WI38 (cell line): ENCODE results near the gene STXBP5.

Experiments
- H3K4me3 ChIP-seq: 2 replicates; pipeline ENCODE4 v1.5.1; 2011; ENCODE audit warnings: low read depth, mild to moderate bottlenecking, control low read depth, low read length
- CTCF ChIP-seq: IDR thresholded peaks from 2 replicates; pipeline ENCODE4 v1.5.1; 2012; ENCODE audit warnings: low read depth, mild to moderate bottlenecking, control low read depth, low read length

STXBP5 gene

DNA sequence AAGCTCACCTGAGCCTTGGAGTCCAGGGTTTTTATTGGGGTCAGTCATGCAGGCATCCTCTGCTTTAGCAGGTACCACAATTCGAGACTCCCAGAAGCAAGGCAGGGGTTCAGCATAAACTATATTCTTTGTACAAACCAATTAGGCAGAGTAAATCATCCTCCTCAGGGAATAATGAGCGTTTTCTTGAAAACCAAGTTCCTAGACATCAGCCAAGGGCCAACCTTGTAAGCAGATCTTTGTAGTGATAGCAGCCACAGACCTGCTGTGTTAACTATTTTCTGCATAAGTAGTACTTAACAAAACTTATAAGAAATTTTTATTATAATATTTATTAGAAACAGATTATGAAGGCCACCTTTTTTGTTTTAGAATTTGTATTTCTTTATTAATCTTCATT, 74.7 kb downstream of the STXBP5 start:
- TF ChIP-seq CTCF = no peak
- H3K4me3 ChIP-seq = no peak overlapping the region

- no peak for TF ChIP-seq CTCF
- no peak overlapping the region for H3K4me3 ChIP-seq
Observed at GRCh38 chr6:147279427-147279826, 75.2 kb downstream of the STXBP5 start.

DNA sequence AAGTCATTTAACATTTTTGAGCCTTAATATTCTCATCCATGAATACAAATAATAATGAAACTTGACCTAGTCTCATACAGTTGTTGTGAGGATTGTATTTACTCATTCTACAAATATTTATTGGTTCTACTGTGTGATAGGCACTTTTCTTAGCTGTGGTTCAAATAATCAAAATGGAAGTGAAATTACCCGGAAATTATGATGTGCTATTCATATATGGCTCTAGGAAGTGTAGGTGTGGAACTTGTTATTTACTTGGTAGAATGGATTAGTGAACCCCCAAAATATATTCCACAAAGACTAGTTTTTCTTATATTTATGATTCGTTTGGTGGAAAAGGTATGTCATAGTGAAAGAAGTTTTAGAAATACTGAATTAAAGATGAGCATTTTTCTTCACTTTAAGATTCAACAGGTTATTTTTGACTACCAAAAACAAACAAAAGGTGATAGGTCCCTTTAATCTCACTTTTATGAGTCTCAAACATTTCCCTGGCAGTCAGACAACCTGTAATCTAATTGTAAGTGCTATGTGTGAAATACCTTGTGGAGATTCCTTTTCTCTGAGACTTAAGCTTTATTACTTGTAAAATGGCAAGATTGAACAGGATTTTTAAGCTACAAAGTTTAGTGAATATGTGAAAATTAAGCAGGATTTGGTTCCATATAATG, 77.8 kb downstream of the STXBP5 start:
- H3K4me3 ChIP-seq = no peak overlapping the region
- TF ChIP-seq CTCF = no peak

DNA sequence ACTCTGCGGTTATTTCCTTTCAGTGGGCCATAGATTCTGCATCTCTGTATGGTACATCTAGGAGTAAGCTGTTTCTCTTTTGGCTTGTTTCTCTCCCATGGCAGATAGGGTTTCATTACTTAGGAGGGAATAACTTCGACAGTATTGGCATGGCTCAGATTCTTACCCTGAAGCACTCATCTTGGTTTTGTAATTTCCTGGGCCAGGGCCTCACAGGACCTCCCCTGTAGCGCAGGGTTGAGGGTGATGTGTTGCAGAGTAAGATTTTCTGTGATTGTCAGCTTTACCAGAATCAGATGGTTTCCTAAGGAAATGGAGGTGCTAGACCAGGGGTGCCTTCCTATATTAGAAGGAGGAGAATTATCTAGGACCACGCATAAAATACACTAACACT, 78.3 kb downstream of the STXBP5 start:
- TF ChIP-seq CTCF = no peak
- no peak overlapping the region for H3K4me3 ChIP-seq

DNA sequence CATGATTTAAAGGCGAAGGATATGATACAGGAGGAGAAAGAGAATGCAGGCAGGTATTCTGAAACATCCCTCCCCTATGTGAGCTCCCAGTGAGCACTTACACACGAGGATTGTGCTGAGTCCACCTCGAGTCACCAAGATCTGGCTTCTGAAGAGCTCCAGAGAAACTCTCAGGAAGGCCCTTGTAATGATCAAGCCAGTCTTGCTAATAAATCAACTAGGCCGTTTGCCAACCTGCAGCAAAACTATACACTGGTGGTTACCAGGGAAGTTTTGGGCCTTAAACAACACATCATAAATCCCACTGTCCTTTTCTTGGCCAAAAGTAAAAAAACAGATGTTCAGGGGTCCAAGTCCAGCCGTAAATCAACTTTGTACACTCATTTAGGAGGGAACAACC, 79.2 kb downstream of the STXBP5 start:
- no peak for TF ChIP-seq CTCF

DNA sequence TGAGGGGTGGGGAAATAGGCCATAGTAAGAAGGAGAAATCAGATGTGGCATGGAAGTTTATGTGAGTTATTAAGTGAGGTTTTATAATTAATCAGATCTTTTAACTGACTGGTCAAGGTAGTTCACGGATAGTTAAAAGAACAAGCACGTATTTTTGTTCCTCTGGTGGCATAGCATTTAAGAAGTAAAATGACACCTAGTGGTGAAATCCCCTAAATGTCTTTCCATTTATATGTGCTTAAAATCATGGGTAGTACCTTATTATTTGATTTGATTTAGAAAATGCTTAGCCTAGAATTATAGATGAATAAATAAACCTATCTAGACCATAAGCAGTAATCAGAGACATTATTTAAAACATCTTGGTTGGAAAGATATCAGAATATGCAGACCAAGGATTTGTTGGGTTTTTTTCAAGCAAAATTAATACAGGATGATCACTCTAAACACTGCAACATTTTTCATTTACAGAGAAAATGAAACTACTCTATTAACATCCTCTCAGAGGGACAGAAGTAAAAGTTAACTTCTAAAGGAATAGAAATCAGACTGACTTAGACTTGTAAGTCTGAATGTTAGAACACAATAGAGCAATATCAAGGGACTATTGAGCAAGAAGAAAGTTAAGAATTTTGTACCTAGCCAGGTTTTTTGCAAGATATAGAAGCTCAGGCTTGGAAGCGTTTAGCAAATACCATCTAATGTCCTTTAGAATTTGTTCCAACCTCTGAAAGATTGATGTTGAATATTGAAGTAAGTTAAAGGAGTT, 81.1 kb downstream of the STXBP5 start:
- H3K4me3 ChIP-seq = no peak overlapping the region
- TF ChIP-seq CTCF = no peak

More for the DNA sequence above, 79.2 kb downstream of the STXBP5 start:
- no peak overlapping the region for H3K4me3 ChIP-seq

DNA sequence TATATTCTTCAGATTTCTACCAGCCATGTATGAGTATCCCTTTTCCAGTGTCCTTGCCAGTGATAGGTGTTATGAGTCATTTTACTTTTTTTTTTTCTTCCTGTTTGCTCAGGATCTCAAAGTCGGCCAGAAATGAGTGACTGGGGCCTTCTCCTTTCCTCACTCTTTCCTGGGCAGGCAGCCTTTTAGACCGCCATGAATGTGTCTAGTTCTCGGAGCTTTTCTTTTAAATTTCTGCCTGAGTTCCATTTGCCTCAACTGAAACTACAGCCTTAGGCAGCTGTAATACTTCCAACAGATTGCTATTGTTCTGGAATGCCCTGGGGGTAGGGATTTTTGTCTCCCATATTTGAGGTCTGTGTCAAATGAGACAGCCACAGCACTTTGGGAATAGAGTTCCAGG, 83.7 kb downstream of the STXBP5 start:
- no peak overlapping the region for H3K4me3 ChIP-seq
- no peak for TF ChIP-seq CTCF
